ENCODE data around the gene KLF6. TPM values are rescaled to one million over a fixed set of nuclear protein-coding genes. Genes with fewer than 3 reads are reported as not detected.
A peak's percentile ranks its signal among the peaks of the same experiment; 100 is the strongest.

Gene KLF6
- total and polyA plus RNA-seq, 9 of the 15 experiments (the other 6 are each of a cell fraction or from before 2014, with no cell fraction given): 3.2 to 23.9 (median 8.0) TPM

GRCh38 chr10:3803295-3803926 is 18.4 kb upstream of the KLF6 start (continued):
- TF ChIP-seq AFF1 (IDR thresholded peaks at IDR 0.05; ENCODE audit: low read depth in 1 of 2, partially characterized antibody in 2 of 2) (no peak), MITF (IDR thresholded peaks at IDR 0.05) (no peak), ZNF764 (CRISPR knock-in tag; IDR thresholded peaks at IDR 0.05; ENCODE audit: low read depth) (no peak), ZNF384 (IDR thresholded peaks at IDR 0.05; ENCODE audit: low read depth, low read length) (peak; percentile 93), RFX1 (IDR thresholded peaks at IDR 0.05) (peak; percentile 49), ARID2 (IDR thresholded peaks at IDR 0.05) (no peak), ZKSCAN8 (CRISPR knock-in tag; IDR thresholded peaks at IDR 0.05) (no peak), SLC30A9 (CRISPR knock-in tag; IDR thresholded peaks at IDR 0.05) (no peak), FOXJ2 (tag; IDR thresholded peaks at IDR 0.05) (no peak; the same call in 1 of the 2 replicates), MGA (IDR thresholded peaks at IDR 0.05) (peak; percentile 71), ELF1 (tag; IDR thresholded peaks at IDR 0.05) (0 out of 2 replicates have a peak, but pooled peaks have one; percentile 6)

All from K562 (cell line).